GM20000 (cell line): ENCODE data around the gene IQGAP2.

Source experiments
- DNase-seq: peaks from one replicate; pipeline ENCODE4 v3.0.0; 2012; ENCODE audit warnings: low spot score
- CTCF ChIP-seq: IDR thresholded peaks from 2 replicates; pipeline ENCODE4 v1.5.1; 2012; ENCODE audit warnings: mild to moderate bottlenecking, control low read depth; ENCODE audit errors: extremely low read depth, missing control alignments

The IQGAP2 gene

GRCh38 chr5:76555717-76556116, 152.6 kb downstream of the IQGAP2 start:
- no peak for TF ChIP-seq CTCF
- no peak for DNase-seq

- peak; percentile 70 for DNase-seq
- no peak for TF ChIP-seq CTCF
Measured at GRCh38 chr5:76556511-76557221, 153.6 kb downstream of the IQGAP2 start.

GRCh38 chr5:76560952-76561891, 158.1 kb downstream of the IQGAP2 start:
- DNase-seq = no peak
- no peak for TF ChIP-seq CTCF

GRCh38 chr5:76561959-76562358, 158.9 kb downstream of the IQGAP2 start:
- TF ChIP-seq CTCF = no peak
- no peak for DNase-seq

GRCh38 chr5:76565009-76565408, 161.9 kb downstream of the IQGAP2 start:
- DNase-seq = no peak

GRCh38 chr5:76570153-76570552, 167.1 kb downstream of the IQGAP2 start:
- no peak for DNase-seq
- TF ChIP-seq CTCF = no peak

More at GRCh38 chr5:76565009-76565408, 161.9 kb downstream of the IQGAP2 start:
- TF ChIP-seq CTCF = no peak

- no peak for TF ChIP-seq CTCF
- no peak for DNase-seq
Measured at GRCh38 chr5:76571559-76571958, 168.5 kb downstream of the IQGAP2 start.
